Thyroid gland (tissue), 4 donors: Measurements from ENCODE around the gene SERTM2. TPM values are rescaled to one million over a fixed set of nuclear protein-coding genes. Genes with fewer than 3 reads are reported as not detected.

Experiments
- DNase-seq, 2 donors: peaks; one replicate each; pipeline ENCODE4 v3.0.0-alpha.2; 2019
- H3K27ac ChIP-seq, 3 donors: fragments of 200-600 bp; sonication (generic); 1 replicate in 2 of 3; 2 replicates in 1 of 3; pipeline ENCODE4 v1.5.1; 2016 to 2019; ENCODE audit warnings: mild to moderate bottlenecking in 1 of 3, moderate library complexity in 1 of 3
- H3K27me3 ChIP-seq: fragments of 200-600 bp; sonication (generic); one replicate; pipeline ENCODE4 v1.5.1; 2019
- H3K36me3 ChIP-seq, 2 donors: fragments of 200-600 bp; sonication (generic); one replicate each; pipeline ENCODE4 v1.5.1; 2016 to 2019
- H3K4me1 ChIP-seq, 2 donors: fragments of 200-600 bp; sonication (generic); one replicate each; pipeline ENCODE4 v1.5.1; 2017 to 2019
- H3K4me3 ChIP-seq, 3 donors: fragments of 200-600 bp; sonication (generic); replicated peaks in 1 of 3; 1 replicate in 2 of 3; 2 replicates in 1 of 3; pipeline ENCODE4 v1.5.1; 2016; ENCODE audit warnings: mild to moderate bottlenecking in 1 of 3
- H3K9me3 ChIP-seq: fragments of 200-600 bp; sonication (generic); one replicate; pipeline ENCODE4 v1.5.1; 2017
- CTCF ChIP-seq, 6 experiments: fragments of 200-600 bp in 3 of 6; fragments of 450-650 bp in 3 of 6; sonication (generic) in 3 of 6; IDR thresholded peaks; one replicate each; pipeline ENCODE4 v1.5.1; 2016 to 2019; ENCODE audit warnings: antibody characterized with exemption in 6 of 6, mild to moderate bottlenecking in 2 of 6, inconsistent platforms in 1 of 6, moderate library complexity in 1 of 6
- POLR2A ChIP-seq, 2 donors: fragments of 450-650 bp; IDR thresholded peaks; one replicate each; pipeline ENCODE4 v1.6.1; 2017; ENCODE audit warnings: antibody characterized with exemption in 2 of 2, mild to moderate bottlenecking in 2 of 2, moderate library complexity in 1 of 2
- WGBS, 2 donors: methylation state at CpG; one replicate each; pipeline ENCODE4 v1.1.5; 2017; 5-methylcytosine and 5-hydroxymethylcytosine counted together
- intact Hi-C: fragments of 100-400 bp; cut with DNase I; formaldehyde crosslinking; loops from one replicate; pipeline ENCODE4 v1.15.1; 2023
- total RNA-seq, 4 donors: library from RNA; depleted of rRNA; stranded (reverse); fragments of >200 nt; gene quantifications; one replicate each; pipeline ENCODE4 v1.2.3, GENCODE V29; 2016

SERTM2 gene
- total RNA-seq, 4 donors from 2014 or later, result not detected

GRCh38 chrX:111567542-111568255, 56.3 kb downstream of the SERTM2 start:
- WGBS, 2 donors, result 79 to 85% methylated on average over 5 to 6 of the region's 6 CpGs
- intact Hi-C loops, result no loop called here
- DNase-seq, result no peak
- TF ChIP-seq CTCF (IDR thresholded peaks at IDR 0.05), result no peak
- TF ChIP-seq POLR2A (IDR thresholded peaks at IDR 0.05), result no peak
- Histone ChIP-seq H3K27me3 (no peaks in the 10 kb centered on the region), H3K27ac (no peak overlapping the region), H3K4me3 (no peak overlapping the region), H3K4me1 (no peaks in the 10 kb centered on the region), H3K36me3 (no peaks in the 10 kb centered on the region), H3K9me3 (no peaks in the 10 kb centered on the region)

- no peak for TF ChIP-seq POLR2A (IDR thresholded peaks at IDR 0.05)
- TF ChIP-seq CTCF (IDR thresholded peaks at IDR 0.05), result peak in 1 of 6 experiments; percentile 7
- Histone ChIP-seq H3K27me3 (no peaks in the 10 kb centered on the region), H3K27ac (no peak overlapping the region), H3K4me1 (no peaks in the 10 kb centered on the region), H3K9me3 (no peaks in the 10 kb centered on the region), H3K36me3 (no peaks in the 10 kb centered on the region), H3K4me3 (no peak overlapping the region)
- intact Hi-C loops, result no loop called here
- WGBS, 2 donors, result 42 to 48% methylated on average over 4 of the region's 4 CpGs
- no peak for DNase-seq
These were observed 56.9 kb downstream of the SERTM2 start for GRCh38 chrX:111568354-111568753.

- intact Hi-C loops, result no loop called here
- Histone ChIP-seq H3K36me3 (no peaks in the 10 kb centered on the region), H3K27ac (no peak overlapping the region), H3K9me3 (no peaks in the 10 kb centered on the region), H3K4me1 (no peaks in the 10 kb centered on the region), H3K4me3 (no peak overlapping the region), H3K27me3 (no peaks in the 10 kb centered on the region)
- 73 to 93% methylated on average over 1 of the region's 1 CpG for WGBS, 2 donors
- TF ChIP-seq POLR2A (IDR thresholded peaks at IDR 0.05) (no peak), CTCF (IDR thresholded peaks at IDR 0.05) (no peak)
- DNase-seq, result no peak
These were observed 57.4 kb downstream of the SERTM2 start for GRCh38 chrX:111568817-111569216.

Other genes with a start within 250 kb of the SERTM2 start
- 1 to 10 TPM in 2 of 4 donors, under 1 TPM in 1, not detected in 1; 0.13 to 1.6 (median 1.4) TPM for gene CAPN6, start 241.2 kb upstream of the SERTM2 start, total RNA-seq
- not detected for gene DCX, start 99.5 kb upstream of the SERTM2 start, total RNA-seq
- 10 to 100 TPM; 55.7 to 89.5 (median 84.5) TPM for gene ALG13, start 169.5 kb downstream of the SERTM2 start, total RNA-seq